Non-pigmented ciliary epithelial cell (primary cell): ENCODE results near the gene MRPL42.
"Not testable (repeated sequence)": the region's sequence is repeated elsewhere in the genome, so short reads cannot be mapped to it uniquely, and the experiment has no call there.

ENCODE experiments used
- DNase-seq: peaks from one replicate; pipeline ENCODE4 v3.0.0-alpha.2; 2010; ENCODE audit warnings: low read depth

Gene MRPL42

GRCh38 chr12:93467351-93468007, at the start of gene MRPL42:
TSS of gene MRPL42 (plus strand) at chr12:93467514. CDS start at chr12:93469286, 1,772 bp downstream.
- peak; percentile 46 for DNase-seq

GRCh38 chr12:93417967-93418480, 49.3 kb upstream of the MRPL42 start:
- no peak for DNase-seq

- no peak for DNase-seq
These were observed 47.8 kb upstream of the MRPL42 start for GRCh38 chr12:93419388-93420034.

GRCh38 chr12:93422050-93422449, 45.3 kb upstream of the MRPL42 start:
- DNase-seq = no peak

- no peak for DNase-seq
These were observed 41.4 kb upstream of the MRPL42 start for GRCh38 chr12:93425736-93426411.

GRCh38 chr12:93426412-93426805, 40.9 kb upstream of the MRPL42 start:
- no peak for DNase-seq

GRCh38 chr12:93427779-93428564, 39.3 kb upstream of the MRPL42 start:
- DNase-seq = no peak

GRCh38 chr12:93429448-93429847, 37.9 kb upstream of the MRPL42 start:
- no peak for DNase-seq

- DNase-seq = no peak
These were observed 37.5 kb upstream of the MRPL42 start for GRCh38 chr12:93429852-93430251.

GRCh38 chr12:93430280-93430679, 37.0 kb upstream of the MRPL42 start:
- no peak for DNase-seq

- not testable (repeated sequence) for DNase-seq
These were observed 35.3 kb upstream of the MRPL42 start for GRCh38 chr12:93432031-93432430.

GRCh38 chr12:93434256-93434865, 33.0 kb upstream of the MRPL42 start:
- no peak for DNase-seq

- no peak for DNase-seq
These were observed 28.9 kb upstream of the MRPL42 start for GRCh38 chr12:93438266-93439050.

GRCh38 chr12:93440043-93440835, 27.1 kb upstream of the MRPL42 start:
- DNase-seq = no peak

- DNase-seq = no peak
These were observed 26.2 kb upstream of the MRPL42 start for GRCh38 chr12:93441081-93441616.

GRCh38 chr12:93441617-93442410, 25.5 kb upstream of the MRPL42 start, which contains the start of gene UBE2N:
TSS of gene UBE2N (minus strand) at chr12:93441947. CDS start at chr12:93441884, 63 bp downstream.
- peak; percentile 64 for DNase-seq

- DNase-seq = no peak
These were observed 24.6 kb upstream of the MRPL42 start for GRCh38 chr12:93442411-93443340.

GRCh38 chr12:93443576-93443975, 23.7 kb upstream of the MRPL42 start:
- DNase-seq = no peak
